Measurements from ENCODE around the gene MIER1. TPM values are rescaled to one million over a fixed set of nuclear protein-coding genes. Genes with fewer than 3 reads are reported as not detected.

MIER1 gene
- total RNA-seq, 1 experiment from 2014 or later = 17.2 TPM

DNA sequence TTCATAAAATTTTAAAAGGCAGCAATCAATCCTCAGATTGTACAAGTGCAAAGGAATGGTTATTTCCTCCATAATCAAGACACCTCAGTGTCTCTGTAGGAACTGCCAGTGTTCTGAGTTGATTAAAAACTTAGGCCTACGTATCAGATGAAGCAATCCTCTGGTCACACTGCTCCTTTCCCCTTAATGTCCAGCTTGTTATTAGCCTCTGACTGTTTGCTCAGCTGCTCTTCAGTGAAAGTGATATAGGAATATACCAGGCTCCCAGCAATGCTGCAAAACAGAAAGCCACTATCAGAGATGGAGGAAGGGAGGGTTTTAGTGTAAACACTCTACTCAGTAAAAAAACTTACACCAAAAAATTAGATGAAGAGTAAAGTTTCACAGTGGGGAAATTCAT is 79.4 kb downstream of the MIER1 start:
- Histone ChIP-seq H3K27me3 (replicated peaks; ENCODE audit: control insufficient read depth, insufficient read depth, low read length) (no peaks in the 10 kb centered on the region), H3K4me1 (no peaks in the 10 kb centered on the region), H3K36me3 (ENCODE audit: control insufficient read depth, insufficient read depth, low read length) (no peaks in the 10 kb centered on the region; the same call in 1 of the 2 replicates), H3K9me3 (no peaks in the 10 kb centered on the region), H3K4me3 (ENCODE audit: low read depth, low read length) (no peak overlapping the region)
- no TSS peak for BruUV-seq (replicated peaks)
- intact Hi-C loops (cut with micrococcal nuclease; ENCODE audit: unreplicated experiment) = no loop called here
- no peak for DNase-seq
- ChIA-PET CTCF (no interaction called here), POLR2A (no interaction called here)
- TF ChIP-seq, protein P1, sequence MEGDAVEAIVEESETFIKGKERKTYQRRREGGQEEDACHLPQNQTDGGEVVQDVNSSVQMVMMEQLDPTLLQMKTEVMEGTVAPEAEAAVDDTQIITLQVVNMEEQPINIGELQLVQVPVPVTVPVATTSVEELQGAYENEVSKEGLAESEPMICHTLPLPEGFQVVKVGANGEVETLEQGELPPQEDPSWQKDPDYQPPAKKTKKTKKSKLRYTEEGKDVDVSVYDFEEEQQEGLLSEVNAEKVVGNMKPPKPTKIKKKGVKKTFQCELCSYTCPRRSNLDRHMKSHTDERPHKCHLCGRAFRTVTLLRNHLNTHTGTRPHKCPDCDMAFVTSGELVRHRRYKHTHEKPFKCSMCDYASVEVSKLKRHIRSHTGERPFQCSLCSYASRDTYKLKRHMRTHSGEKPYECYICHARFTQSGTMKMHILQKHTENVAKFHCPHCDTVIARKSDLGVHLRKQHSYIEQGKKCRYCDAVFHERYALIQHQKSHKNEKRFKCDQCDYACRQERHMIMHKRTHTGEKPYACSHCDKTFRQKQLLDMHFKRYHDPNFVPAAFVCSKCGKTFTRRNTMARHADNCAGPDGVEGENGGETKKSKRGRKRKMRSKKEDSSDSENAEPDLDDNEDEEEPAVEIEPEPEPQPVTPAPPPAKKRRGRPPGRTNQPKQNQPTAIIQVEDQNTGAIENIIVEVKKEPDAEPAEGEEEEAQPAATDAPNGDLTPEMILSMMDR (IDR thresholded peaks at IDR 0.05; ENCODE audit: insufficient read depth in 1 of 2, low read depth in 1 of 2, low read length in 1 of 2, severe bottlenecking in 1 of 2, unreplicated experiment in 1 of 2) = no peak
- Mint-ChIP-seq H3K36me3 (ENCODE audit: insufficient read depth, unreplicated experiment) (peaks cover under 1% of the 10 kb centered on the region), H3K27me3 (ENCODE audit: insufficient read depth, unreplicated experiment) (no peaks in the 10 kb centered on the region), H3K27ac (ENCODE audit: unreplicated experiment) (no peak overlapping the region), H3K4me1 (ENCODE audit: low read depth, unreplicated experiment) (no peaks in the 10 kb centered on the region), H3K9me3 (ENCODE audit: unreplicated experiment) (no peaks in the 10 kb centered on the region), H3K4me3 (ENCODE audit: unreplicated experiment) (no peak overlapping the region)

DNA sequence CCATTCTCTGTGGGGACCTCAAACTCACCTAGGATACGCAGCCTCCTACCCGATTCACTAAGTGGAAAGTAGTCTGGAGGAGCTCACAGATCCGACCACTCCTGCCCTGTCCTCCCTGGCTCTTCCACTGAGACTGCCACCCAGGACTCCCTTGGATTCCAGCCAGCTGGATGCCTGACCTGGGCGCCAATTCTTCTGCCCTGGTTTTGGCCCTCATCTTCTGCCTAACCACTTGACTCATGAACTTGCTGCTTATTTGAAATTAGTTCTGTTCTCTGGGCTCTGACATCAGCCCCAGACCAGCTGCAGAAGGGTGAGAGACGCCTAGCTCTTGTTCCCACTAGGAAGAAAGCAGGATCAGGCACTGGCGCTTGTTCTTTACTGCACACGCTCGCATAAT is 80.3 kb downstream of the MIER1 start:
- no peaks in the 10 kb centered on the region; the same call in 1 of the 2 replicates for H3K36me3 ChIP-seq (ENCODE audit: control insufficient read depth, insufficient read depth, low read length)
- Mint-ChIP-seq H3K4me1 (ENCODE audit: low read depth, unreplicated experiment) (no peaks in the 10 kb centered on the region), H3K4me3 (ENCODE audit: unreplicated experiment) (no peak overlapping the region), H3K27me3 (ENCODE audit: insufficient read depth, unreplicated experiment) (no peaks in the 10 kb centered on the region), H3K9me3 (ENCODE audit: unreplicated experiment) (no peaks in the 10 kb centered on the region), H3K27ac (ENCODE audit: unreplicated experiment) (no peak overlapping the region), H3K36me3 (ENCODE audit: insufficient read depth, unreplicated experiment) (peaks cover 9% of the 10 kb centered on the region)
- no peaks in the 10 kb centered on the region for H3K27me3 ChIP-seq (replicated peaks; ENCODE audit: control insufficient read depth, insufficient read depth, low read length)
- intact Hi-C loops (cut with micrococcal nuclease; ENCODE audit: unreplicated experiment) = no loop called here
- no TSS peak for BruUV-seq (replicated peaks)
- no peak for DNase-seq
- H3K4me3 ChIP-seq (ENCODE audit: low read depth, low read length) = no peak overlapping the region
- H3K4me1 ChIP-seq = no peaks in the 10 kb centered on the region
- H3K9me3 ChIP-seq = no peaks in the 10 kb centered on the region
- TF ChIP-seq, protein P1 (IDR thresholded peaks at IDR 0.05; ENCODE audit: insufficient read depth in 1 of 2, low read depth in 1 of 2, low read length in 1 of 2, severe bottlenecking in 1 of 2, unreplicated experiment in 1 of 2) = no peak
- CTCF ChIA-PET = no interaction called here
- POLR2A ChIA-PET = no interaction called here

DNA sequence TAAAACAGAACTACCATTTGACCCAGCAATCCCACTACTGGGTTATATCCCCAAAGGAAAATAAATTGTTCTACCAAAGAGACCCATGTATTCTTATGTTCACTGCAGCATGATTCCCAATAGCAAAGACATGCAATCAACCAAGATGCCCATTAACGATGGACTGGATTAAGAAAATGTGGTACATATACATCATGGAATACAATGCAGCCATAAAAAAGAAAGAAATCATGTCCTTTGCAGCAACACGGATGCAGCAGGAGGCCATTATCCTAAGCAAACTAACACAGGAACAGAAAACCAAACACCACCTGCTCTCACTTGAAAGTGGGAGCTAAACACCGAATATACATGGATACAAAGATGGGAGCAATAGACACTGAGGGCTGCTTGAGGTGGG is 85.0 kb downstream of the MIER1 start:
- Mint-ChIP-seq H3K4me3 (ENCODE audit: unreplicated experiment) (no peak overlapping the region), H3K4me1 (ENCODE audit: low read depth, unreplicated experiment) (no peaks in the 10 kb centered on the region), H3K27me3 (ENCODE audit: insufficient read depth, unreplicated experiment) (no peaks in the 10 kb centered on the region), H3K36me3 (ENCODE audit: insufficient read depth, unreplicated experiment) (peaks cover 16% of the 10 kb centered on the region), H3K9me3 (ENCODE audit: unreplicated experiment) (no peaks in the 10 kb centered on the region), H3K27ac (ENCODE audit: unreplicated experiment) (no peak overlapping the region)
- intact Hi-C loops (cut with micrococcal nuclease; ENCODE audit: unreplicated experiment) = no loop called here
- ChIA-PET CTCF (no interaction called here), POLR2A (no interaction called here)
- Histone ChIP-seq H3K9me3 (no peaks in the 10 kb centered on the region), H3K36me3 (ENCODE audit: control insufficient read depth, insufficient read depth, low read length) (no peaks in the 10 kb centered on the region), H3K4me3 (ENCODE audit: low read depth, low read length) (no peak overlapping the region), H3K27me3 (replicated peaks; ENCODE audit: control insufficient read depth, insufficient read depth, low read length) (no peaks in the 10 kb centered on the region), H3K4me1 (no peaks in the 10 kb centered on the region)
- no peak for DNase-seq
- no TSS peak for BruUV-seq (replicated peaks)
- TF ChIP-seq, protein P1 (IDR thresholded peaks at IDR 0.05; ENCODE audit: insufficient read depth in 1 of 2, low read depth in 1 of 2, low read length in 1 of 2, severe bottlenecking in 1 of 2, unreplicated experiment in 1 of 2) = no peak
